Brain microvascular endothelial cell (primary cell): ENCODE data around the gene ZYG11B.
"Not testable (repeated sequence)": the region's sequence is repeated elsewhere in the genome, so short reads cannot be mapped to it uniquely, and the experiment has no call there.

ENCODE experiments used
- DNase-seq: peaks from one replicate; pipeline ENCODE4 v3.0.0-alpha.2; 2020
- H3K27ac ChIP-seq: fragments of 250-450 bp; sonication (Bioruptor Pico); 2 replicates; pipeline ENCODE4 v1.5.1; 2020; ENCODE audit warnings: mild to moderate bottlenecking, moderate library complexity
- H3K27me3 ChIP-seq: fragments of 250-450 bp; sonication (Bioruptor Pico); replicated peaks from 2 replicates; pipeline ENCODE4 v1.5.1; 2020; ENCODE audit warnings: mild to moderate bottlenecking
- H3K36me3 ChIP-seq: fragments of 250-450 bp; sonication (Bioruptor Pico); replicated peaks from 2 replicates; pipeline ENCODE4 v1.5.1; 2020; ENCODE audit warnings: mild to moderate bottlenecking
- H3K4me3 ChIP-seq: 2 replicates; pipeline ENCODE4 v1.5.1; 2011; ENCODE audit warnings: low read depth, mild to moderate bottlenecking, control low read depth, low read length, moderate library complexity
- CTCF ChIP-seq: IDR thresholded peaks from 2 replicates; pipeline ENCODE4 v1.5.1; 2011; ENCODE audit warnings: low read depth, mild to moderate bottlenecking, moderate library complexity, low read length, control low read depth, inconsistent platforms; ENCODE audit errors: missing control alignments
- in situ Hi-C: cut with HindIII; loops from 2 replicates; pipeline ENCODE4 v1.10.0; 2017; ENCODE audit warnings: low sequenced_read_pairs, low pct_ligation_motif_present

ZYG11B gene

GRCh38 chr1:52825868-52826267 lies 99.6 kb downstream of the ZYG11B start:
- no peak for DNase-seq
- in situ Hi-C loops, result no loop called here
- H3K4me3 ChIP-seq, result no peak overlapping the region
- no peak for TF ChIP-seq CTCF
- H3K27me3 ChIP-seq, result no peaks in the 10 kb centered on the region
- H3K27ac ChIP-seq, result no peak overlapping the region
- peaks cover 6% of the 10 kb centered on the region for H3K36me3 ChIP-seq

GRCh38 chr1:52834798-52835197 lies 108.5 kb downstream of the ZYG11B start:
- DNase-seq, result no peak
- no peak for TF ChIP-seq CTCF
- Histone ChIP-seq H3K4me3 (no peak overlapping the region), H3K27ac (no peak overlapping the region), H3K36me3 (no peaks in the 10 kb centered on the region), H3K27me3 (no peaks in the 10 kb centered on the region)
- in situ Hi-C loops, result no loop called here

- no peak for TF ChIP-seq CTCF
- Histone ChIP-seq H3K27me3 (no peaks in the 10 kb centered on the region), H3K4me3 (no peak overlapping the region), H3K27ac (no peak overlapping the region), H3K36me3 (no peaks in the 10 kb centered on the region)
- in situ Hi-C loops, result no loop called here
- DNase-seq, result no peak
These were observed 109.8 kb downstream of the ZYG11B start for GRCh38 chr1:52836035-52836434.

GRCh38 chr1:52839175-52839574 lies 112.9 kb downstream of the ZYG11B start:
- H3K27ac ChIP-seq, DNase-seq, H3K27me3 ChIP-seq, in situ Hi-C loops, H3K36me3 ChIP-seq, H3K4me3 ChIP-seq: not testable (repeated sequence)

- peak; percentile 60 for DNase-seq
- peak within 1 kb of the TSS; percentile 69 for H3K4me3 ChIP-seq
- in situ Hi-C loops, result no loop called here
- H3K27me3 ChIP-seq, result no peaks in the 10 kb centered on the region
- H3K27ac ChIP-seq, result no peak within 1 kb of the TSS
- no peaks in the 10 kb centered on the region for H3K36me3 ChIP-seq
- TF ChIP-seq CTCF, result peak; percentile 33
These were observed 116.5 kb downstream of the ZYG11B start, which contains the start of gene ZYG11A for GRCh38 chr1:52842643-52843310. ZYG11A (plus strand) TSS chr1:52842760; CDS start chr1:52842884, 124 bp downstream.

GRCh38 chr1:52845119-52845518 lies 118.9 kb downstream of the ZYG11B start:
- H3K27me3 ChIP-seq, in situ Hi-C loops, H3K27ac ChIP-seq, H3K4me3 ChIP-seq, DNase-seq, H3K36me3 ChIP-seq: not testable (repeated sequence)

- in situ Hi-C loops, result no loop called here
- H3K4me3 ChIP-seq, result no peak overlapping the region
- no peak for TF ChIP-seq CTCF
- H3K36me3 ChIP-seq, result no peaks in the 10 kb centered on the region
- H3K27ac ChIP-seq, result no peak overlapping the region
- no peak for DNase-seq
- H3K27me3 ChIP-seq, result no peaks in the 10 kb centered on the region
These were observed 122.2 kb downstream of the ZYG11B start for GRCh38 chr1:52848423-52848822.
